HCT116 (cell line): ENCODE results near the gene HEMK1.

Experiments used
- CTCF ChIP-seq, 3 experiments: fragments of 200-600 bp in 1 of 3; sonication (generic) in 1 of 3; IDR thresholded peaks in 2 of 3; conservative IDR thresholded peaks in 1 of 3; 2 replicates each; pipeline ENCODE4 v1.5.1; 2012 to 2017; ENCODE audit warnings: low read depth in 2 of 3, low read length in 2 of 3, antibody characterized with exemption in 1 of 3, borderline replicate concordance in 1 of 3, control low read depth in 1 of 3, mild to moderate bottlenecking in 1 of 3, mixed read lengths in 1 of 3, mixed run types in 1 of 3, moderate library complexity in 1 of 3; ENCODE audit not compliant: insufficient read depth in 1 of 3
- EZH2phosphoT487 ChIP-seq: fragments of 200-600 bp; IDR thresholded peaks from 2 replicates; pipeline ENCODE4 v1.6.1; 2018; ENCODE audit warnings: antibody characterized with exemption, borderline replicate concordance
- ZFX ChIP-seq: fragments of 450-650 bp; IDR thresholded peaks from 2 replicates; pipeline ENCODE4 v1.6.1; 2017

GRCh38 chr3:50606596-50606995, 37.3 kb downstream of the HEMK1 start:
- TF ChIP-seq ZFX, result no peak
- no peak for TF ChIP-seq EZH2phosphoT487
- TF ChIP-seq CTCF (IDR thresholded peaks at IDR 0.05 in 2 of 3, conservative IDR thresholded peaks at IDR 0.05 in 1 of 3; ENCODE audit: borderline replicate concordance in 1 of 3, insufficient read depth in 1 of 3, low read depth in 2 of 3, low read length in 2 of 3), result no peak
